Stimulated activated CD8-positive, alpha-beta memory T cell treated with anti-CD3 and anti-CD28 coated beads, Interleukin-15, amount 100 ng/mL, for 48 hours (primary cell): ENCODE measurements around the gene ZNF468.
"Not testable (repeated sequence)": the region's sequence is repeated elsewhere in the genome, so short reads cannot be mapped to it uniquely, and the experiment has no call there.

Experiments used
- DNase-seq, 2 donors: peaks; one replicate each; pipeline ENCODE4 v3.0.0-alpha.2; 2020; ENCODE audit warnings: low read depth in 2 of 2

The ZNF468 gene

DNA sequence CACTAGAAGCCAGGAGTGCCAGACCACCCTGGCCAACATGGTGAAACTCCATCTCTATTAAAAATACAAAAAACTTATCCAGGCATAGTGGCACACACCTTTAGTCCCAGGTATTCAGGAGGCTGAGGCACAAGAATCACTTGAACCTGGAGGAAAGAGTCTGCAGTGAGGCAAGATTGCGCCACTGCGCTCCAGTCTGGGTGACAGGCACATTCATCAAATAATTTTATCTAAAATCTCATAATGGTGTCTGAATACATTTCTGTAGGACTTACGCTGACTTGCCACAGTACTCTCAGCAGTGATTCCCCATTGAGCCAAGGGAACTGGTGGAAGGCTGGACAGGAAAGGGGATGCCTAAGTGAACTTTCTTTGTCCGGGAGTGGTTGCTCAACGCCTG lies 31.7 kb downstream of the ZNF468 start:
- no peak for DNase-seq

DNA sequence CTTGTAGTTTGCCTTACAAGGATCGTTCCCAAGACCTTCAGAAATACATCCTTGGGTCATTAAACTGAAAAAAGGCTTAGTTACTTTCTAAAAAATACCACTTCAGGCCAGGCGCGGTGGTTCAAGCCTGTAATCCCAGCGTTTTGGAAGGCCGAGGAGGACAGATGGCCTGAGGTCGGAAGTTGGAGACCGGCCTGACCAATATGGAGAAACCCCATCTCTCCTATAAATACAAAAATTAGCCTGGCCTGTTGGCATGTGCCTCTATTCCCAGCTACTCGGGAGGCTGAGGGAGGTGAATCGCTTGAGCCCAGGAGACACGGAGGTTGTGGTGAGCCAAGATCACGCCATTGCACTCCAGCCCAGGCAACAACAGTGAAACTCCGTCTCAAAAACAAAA lies 33.7 kb downstream of the ZNF468 start:
- no peak for DNase-seq

DNA sequence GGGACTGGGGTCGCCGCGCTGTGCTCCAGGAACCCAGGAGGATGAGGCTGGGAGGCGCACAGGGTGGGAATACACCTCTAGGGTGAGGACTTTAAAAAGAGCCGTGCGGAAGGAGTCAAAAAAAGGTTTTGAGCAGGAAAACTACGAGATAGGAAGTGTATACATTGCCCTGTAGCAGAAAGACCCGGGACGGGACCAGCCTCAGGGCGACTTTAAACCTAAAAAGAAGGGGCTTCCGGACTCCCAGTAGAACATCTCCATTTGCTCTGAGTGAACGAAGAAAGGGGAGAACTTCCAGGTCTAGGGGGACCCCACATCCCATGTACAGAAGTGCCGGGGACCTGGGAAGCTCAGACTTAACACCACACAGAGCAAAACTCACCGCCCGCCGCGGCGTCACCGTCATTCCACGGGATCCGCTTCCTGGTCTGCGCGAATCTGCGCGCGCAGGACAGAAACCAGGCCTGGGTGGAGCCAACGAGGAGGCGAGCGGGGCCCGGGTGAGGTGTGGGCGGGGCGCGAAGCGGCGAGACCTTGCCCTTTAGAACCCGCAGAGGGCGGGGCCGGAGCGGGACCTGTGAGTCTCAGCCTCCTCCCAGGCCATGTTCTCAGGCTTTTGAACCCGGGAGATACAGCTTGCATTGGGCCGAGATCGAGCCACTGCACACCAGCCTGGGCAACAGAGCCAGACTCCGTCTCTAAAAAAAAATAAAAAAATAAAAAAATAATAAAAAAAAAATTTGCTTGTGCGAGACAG lies 36.0 kb downstream of the ZNF468 start, which contains the start of gene ZNF28:
ZNF28 (minus strand) TSS at position 430 of the 757 bp plus-strand sequence. CDS start 3,675 bp downstream, outside the sequence.
- peak; percentile 38 to 50 for DNase-seq

DNA sequence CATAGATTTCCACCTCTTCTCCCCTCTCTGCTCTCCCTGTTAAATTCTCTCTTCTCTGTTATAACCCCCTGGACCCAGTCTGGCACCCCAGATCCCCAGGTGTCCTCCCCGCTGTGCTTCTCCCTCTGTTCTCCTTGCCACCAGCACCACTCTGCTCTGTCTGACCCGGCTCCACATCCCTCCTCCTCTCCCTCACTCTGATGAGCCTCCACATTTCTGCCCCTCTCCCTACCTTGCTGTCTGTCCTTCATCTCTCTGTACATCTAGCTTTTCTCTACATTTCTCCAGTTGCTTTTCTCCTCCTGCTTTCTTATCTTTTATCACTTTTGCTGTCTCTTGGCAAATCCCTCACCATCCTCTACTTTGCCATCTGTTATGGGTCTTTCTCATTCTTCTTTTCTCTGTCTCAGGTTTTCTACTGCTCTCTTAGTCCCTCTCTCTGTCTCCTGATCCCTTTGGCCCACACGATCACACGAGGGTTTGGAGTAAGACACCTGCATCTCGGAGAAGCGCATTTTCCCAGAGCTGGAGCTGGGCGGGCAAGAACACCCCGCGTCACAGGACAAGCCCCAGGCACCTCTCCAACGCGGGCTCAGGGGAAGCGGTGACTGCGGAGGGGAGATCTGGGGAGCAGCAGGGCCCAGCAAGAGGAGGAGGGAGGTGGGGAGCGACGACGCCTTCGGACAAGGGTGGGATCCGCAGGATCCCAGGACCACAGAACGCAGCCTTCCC lies 36.8 kb downstream of the ZNF468 start:
- DNase-seq = not testable (repeated sequence)

DNA sequence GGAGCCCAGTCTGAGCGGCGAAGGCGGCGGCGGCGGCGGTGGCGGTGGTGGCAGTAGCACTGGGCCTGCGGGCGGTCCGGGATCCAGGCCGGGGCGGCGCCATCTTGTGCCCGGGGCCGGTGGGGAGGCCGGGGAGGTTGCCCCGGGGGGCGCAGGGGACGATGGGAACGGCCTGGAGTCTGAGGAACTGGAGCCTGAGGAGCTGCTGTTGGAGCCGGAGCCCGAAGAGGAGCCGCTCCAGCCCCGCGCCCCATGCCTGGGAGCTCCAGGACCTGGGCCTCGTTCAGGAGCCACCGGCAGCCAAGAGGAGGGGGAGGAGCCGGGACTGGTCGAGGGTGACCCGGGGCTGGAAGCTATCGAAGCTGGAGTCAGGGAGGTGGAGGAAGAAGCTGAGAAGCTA lies 47.6 kb downstream of the ZNF468 start:
- no peak for DNase-seq

DNA sequence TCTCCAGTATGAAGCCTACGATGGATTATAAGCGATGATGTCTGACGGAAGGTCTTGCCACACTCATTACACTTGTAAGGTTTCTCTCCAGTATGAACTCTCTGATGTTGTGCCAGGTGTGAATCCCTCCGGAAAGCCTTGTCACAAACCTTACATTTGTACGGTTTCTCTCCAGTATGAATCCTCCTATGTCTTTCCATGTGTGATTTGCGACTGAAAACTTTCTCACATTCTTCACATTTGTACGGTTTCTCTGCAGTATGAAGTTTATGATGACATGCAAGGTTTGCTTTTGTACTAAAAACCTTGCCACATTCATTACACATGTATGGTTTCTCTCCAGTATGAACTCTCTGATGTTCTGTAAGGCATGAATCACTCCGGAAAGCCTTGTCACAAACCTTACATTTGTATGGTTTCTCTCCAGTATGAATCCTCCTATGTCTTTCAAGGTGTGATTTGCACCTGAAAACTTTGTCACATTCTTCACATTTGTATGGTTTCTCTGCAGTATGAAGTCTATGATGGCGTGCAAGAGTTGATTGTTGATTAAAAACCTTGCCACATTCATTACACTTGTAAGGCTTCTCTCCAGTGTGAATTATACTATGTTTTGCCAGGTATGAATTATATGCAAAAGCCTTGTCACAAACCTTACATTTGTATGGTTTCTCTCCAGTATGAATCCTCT lies 57.3 kb downstream of the ZNF468 start:
- not testable (repeated sequence) for DNase-seq

DNA sequence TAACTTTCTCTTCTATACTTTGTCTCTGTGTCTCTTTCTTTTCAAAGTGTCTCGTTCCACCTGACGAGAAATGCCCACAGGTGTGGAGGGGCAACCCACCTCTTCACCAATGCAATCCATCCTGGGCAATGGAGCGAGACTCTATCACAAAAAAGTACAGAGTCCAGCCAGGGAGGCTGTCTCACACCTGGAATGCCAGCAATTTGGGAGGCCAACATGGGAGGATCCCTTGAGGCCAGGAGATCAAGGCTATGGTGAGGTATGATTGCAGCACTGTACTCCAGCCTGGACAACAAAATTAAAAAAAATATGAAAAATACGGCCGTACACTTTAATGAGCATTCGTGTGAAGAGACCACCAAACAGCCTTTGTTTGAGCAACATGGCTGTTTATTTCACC lies 68.0 kb downstream of the ZNF468 start:
- DNase-seq = no peak
